GM21717 (cell line): ENCODE results near the gene SGSM1.

Experiments
- ATAC-seq: cut with Tn5 transposase; IDR thresholded peaks from one replicate; pipeline ENCODE4 v1.9.1; 2021; ENCODE audit warnings: mild to moderate bottlenecking, moderate library complexity; ENCODE audit not compliant: unreplicated experiment

Gene SGSM1

GRCh38 chr22:24805790-24806662 lies at the start of gene SGSM1:
Gene SGSM1, plus strand, starts transcription at chr22:24806211. Its CDS starts 115 bp downstream, at chr22:24806326.
- no peak for ATAC-seq

- no peak for ATAC-seq
Observed at GRCh38 chr22:24758164-24758799, 47.7 kb upstream of the SGSM1 start.

- ATAC-seq: no peak
Observed at GRCh38 chr22:24759765-24760164, 46.2 kb upstream of the SGSM1 start.

DNA sequence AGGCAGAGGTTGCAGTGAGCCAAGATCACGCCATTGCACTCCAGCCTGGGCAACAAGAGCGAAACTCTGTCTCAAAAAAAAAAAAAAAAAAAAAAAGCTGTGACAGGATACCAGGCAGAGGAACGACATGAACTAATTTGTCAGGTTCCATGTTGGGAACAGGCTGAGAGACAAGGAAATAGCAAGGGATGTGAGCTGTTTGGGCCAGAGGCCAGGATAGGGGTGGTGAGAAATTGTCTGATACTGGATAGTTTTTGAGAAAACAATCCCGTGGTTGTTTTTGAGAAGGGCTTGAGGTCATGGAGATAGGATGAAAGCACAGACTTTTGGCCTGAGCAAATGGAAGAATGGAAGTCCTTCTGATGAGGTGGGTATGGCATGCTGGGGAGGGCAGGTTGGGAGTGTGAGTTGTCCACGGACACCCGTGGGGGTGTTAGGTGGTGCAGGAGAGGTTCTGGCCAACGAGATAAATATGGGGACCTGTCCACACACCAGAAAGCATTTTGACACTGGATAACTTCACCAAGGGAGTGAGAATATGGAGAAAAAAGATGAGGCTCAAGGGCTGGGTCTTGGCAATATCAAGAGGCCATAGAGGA lies 45.2 kb upstream of the SGSM1 start:
- ATAC-seq: no peak

DNA sequence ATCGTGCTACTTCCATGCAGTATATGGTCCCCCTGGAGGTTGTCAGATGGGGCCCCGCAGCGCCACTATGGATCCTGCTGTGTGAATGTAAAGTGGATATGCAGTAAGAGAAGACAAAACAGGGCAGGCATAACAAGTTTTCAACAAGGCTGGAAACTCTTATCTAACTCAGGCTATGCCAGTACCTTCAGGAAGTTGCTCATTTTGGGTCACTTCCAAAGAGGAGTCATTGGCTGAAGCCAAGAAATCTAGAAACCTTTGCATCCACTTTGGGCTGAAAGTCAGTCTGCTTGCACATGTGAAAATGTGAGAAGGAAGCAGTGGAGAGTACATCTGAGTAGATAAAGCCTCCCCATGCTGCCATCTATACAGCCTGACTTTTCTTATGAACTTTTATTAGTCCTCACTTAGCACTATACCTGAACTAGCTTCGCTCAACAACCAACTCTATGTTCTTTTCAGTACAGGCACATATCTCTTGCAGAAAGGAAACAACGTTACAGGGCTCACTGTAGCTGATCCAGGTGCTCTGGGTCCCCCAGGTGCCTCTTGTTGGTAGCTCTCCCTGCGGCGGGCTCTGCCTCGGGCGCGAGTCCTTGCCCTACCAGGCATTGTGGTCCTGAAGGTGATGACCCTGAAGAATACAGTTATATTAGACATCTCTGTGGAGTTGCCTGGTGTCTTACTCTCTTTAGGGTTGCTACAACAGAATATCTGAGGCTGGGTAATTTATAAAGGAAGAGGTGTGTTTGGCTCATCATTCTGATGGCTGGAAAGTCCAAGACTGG lies 43.9 kb upstream of the SGSM1 start:
- ATAC-seq: no peak

DNA sequence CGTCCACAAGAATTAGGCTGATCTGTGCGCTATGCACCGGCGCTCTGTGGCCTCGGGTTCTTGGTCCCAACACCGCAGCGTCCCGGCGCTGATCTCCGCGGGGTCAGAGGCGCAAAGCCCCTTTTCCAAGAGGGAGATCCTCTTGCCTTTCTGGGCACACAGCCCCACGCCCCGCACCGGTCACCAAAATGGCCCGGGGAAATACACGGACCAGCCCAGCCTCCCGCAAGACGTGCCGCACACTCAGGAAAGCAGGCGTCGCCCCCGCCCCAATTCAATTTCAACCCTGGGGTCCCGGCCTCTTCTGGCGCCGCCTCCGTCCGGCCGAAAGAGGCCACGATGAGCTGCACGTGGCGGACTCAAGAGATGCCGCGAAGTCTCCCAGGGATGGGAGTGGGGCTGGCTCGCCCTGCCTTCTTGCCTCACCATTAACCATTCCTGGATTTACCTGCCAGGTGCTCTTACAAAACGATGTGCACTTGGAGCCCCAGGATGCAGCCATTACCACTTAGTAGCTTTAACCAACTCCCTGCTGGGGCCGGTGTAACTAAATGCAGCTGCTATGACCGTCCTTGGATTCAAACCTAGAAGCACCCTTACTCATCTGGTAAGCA lies 42.0 kb upstream of the SGSM1 start:
- no peak for ATAC-seq

DNA sequence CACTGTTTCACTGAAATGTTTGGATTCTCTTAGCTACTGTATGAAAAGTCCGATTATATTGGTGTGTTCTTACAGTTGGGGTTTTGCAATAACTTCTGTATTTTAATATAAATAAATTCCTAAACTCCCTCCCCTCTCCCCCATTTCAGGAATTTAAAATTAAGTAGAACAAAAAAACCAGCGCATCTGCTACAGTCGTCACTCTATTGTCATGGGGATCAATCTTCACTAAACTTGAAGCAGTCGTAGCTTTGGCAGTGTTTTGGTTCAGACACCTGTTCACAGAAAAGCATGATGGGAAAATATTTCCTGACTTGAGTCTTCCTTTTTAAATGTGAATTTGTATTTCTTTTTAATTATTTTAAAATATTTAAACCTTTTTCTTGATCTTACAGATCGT lies 40.8 kb upstream of the SGSM1 start:
- no peak for ATAC-seq

DNA sequence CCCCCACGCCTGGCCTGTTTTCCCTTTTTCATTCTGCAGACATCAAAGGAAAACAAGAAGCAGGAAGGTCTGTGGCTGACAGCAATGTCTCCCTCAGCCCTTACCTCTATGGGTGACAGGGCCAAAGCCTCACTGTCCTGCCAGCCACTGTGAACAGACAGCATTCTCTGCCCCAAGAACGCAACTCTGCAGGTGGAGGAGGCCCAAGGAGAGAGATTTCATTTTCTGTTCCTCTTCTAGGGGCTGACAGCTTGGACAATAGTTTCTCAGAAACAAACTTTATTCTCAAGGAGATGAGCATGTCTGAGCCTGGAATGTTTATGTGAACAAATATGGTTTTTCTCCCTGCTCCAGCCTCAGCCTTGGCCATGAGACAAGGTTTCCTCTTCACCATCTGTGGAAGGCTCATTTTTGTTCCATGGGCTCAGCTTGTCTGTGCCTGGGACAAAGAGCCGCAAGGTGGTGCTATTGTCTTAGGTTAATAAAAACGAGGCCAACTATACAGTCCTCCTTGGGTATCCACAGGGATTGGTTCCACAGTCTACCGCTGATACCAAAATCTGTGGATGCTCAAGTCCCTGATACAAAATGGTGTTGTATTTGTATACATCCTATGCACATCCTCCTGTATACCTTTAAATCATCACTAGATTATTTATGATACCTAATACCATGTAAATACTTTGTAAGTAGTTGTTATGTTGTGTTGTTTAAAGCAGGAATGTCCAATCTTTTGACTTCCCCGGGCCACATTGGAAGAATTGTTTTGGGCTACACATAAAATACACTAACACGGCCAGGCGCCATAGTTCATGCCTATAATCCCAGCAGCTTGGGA lies 37.3 kb upstream of the SGSM1 start:
- ATAC-seq: no peak

GRCh38 chr22:24772493-24773220 lies 33.4 kb upstream of the SGSM1 start:
- no peak for ATAC-seq

DNA sequence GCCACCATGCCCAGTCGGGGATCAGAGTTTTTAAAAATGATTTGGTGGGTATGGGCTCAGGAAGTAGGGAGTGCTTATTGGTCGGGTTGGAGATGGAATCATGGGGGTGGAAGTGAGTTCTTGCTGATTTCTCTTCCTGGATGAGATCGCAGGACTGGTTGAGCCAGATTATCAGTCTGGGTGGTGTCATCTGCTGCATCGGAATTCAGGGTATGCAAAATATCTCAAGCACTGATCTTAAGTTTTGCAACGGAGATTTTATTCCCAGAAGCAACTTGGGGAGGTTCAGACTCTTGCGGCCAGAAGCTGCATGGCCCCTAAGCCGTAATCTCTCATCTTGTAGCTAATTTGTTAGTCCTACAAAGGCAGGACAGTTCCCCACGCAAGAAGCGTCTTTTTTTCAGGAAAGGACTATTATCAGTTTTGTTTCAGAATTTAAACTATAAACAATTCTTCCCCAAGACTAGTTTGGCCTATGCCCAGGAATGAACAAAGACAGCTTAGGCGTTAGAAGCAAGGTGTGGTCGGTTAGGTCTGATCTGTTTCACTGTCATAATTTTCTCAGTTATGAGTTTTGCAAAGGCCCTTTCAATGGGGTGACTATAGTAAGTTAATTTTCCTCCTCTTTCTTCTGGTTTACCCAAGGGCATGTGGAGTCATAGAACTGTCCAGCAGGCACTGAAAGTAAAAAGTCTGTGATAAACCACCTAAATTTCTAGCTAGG lies 30.1 kb upstream of the SGSM1 start:
- ATAC-seq: no peak

GRCh38 chr22:24776525-24776924 lies 29.5 kb upstream of the SGSM1 start:
- no peak for ATAC-seq

DNA sequence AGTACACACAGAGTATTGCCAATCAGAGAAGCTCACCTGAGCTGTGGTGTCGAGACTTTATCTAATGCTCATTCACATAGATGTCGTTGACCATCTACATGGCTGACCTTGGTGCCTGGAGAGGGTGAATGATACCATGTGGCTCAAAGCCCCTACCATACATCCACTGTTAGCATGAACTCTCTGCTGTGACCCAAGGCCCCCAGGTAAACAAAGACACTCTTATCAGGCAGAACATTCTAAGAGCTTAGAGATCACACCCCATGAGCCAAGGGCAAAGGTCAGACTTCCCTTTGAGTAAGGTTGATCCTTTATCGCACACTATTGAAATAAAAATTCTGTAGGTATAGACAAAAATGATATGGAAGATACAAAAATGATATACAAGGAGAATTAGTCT lies 16.5 kb upstream of the SGSM1 start:
- ATAC-seq: no peak

- ATAC-seq: no peak
Observed at GRCh38 chr22:24791362-24791761, 14.6 kb upstream of the SGSM1 start.

DNA sequence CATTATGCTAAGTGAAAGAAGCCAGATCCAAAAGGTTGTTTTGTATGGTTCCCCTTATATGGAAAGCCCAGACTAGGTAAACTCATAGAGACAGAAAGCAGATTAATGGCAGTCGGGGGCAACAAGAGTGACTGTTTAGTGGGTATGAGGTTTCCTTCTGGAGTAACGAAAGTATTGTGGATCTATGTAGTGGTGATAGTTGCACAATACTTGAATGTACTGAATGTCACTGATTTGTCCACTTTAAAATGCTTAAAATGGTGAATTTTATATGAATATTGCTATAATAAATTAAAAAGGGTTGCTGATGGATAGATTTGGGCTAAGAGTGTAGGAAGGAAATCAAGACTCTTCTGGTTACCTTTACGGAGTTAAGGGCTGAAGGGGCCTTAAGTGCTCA lies 10.0 kb upstream of the SGSM1 start:
- no peak for ATAC-seq

GRCh38 chr22:24796860-24797259 lies 9.2 kb upstream of the SGSM1 start:
- ATAC-seq: no peak

DNA sequence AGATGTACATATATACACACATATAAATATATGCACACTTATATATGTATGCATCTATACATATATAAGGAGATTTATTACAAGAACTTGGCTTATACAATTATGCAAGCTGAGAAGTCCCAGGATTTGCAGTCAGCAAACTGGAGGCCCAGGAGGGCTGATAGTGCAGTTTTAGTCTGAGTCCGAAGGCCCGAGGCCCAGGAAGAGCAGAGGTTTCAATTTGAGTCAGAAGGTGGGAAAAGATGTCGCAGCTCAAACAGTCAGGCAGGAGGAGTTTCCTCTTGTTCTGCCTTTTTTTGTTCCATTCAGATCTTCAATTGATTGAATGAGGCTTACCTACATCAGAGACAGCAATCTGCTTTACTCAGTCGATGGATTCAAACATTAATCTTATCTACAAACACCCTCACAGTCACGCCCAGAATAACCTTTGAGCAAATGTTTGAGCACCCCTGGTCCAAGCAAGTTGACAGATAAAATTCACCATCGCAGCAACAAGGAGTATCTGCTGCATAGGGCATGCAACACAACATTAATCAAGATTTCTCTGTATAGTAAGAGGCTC lies 4.0 kb upstream of the SGSM1 start:
- no peak for ATAC-seq

- no peak for ATAC-seq
Observed at GRCh38 chr22:24803064-24803542, 2.9 kb upstream of the SGSM1 start.

- no peak for ATAC-seq
Observed at GRCh38 chr22:24806663-24807001, 621 bp downstream of the SGSM1 start.
